ENCODE measurements around the gene PMP22. TPM values are rescaled to one million over a fixed set of nuclear protein-coding genes. Genes with fewer than 3 reads are reported as not detected.

PMP22 gene
- total RNA-seq, 2 experiments from 2014 or later, result not detected

GRCh38 chr17:15220785-15221184 is 44.3 kb downstream of the PMP22 start:
- no peak overlapping the region for H3K4me3 ChIP-seq (ENCODE audit: low read length)
- H3K9me3 ChIP-seq (ENCODE audit: control insufficient read depth in 1 of 2, insufficient read depth in 1 of 2, low read length in 2 of 2), result no peaks in the 10 kb centered on the region
- Mint-ChIP-seq H3K36me3 (ENCODE audit: low read depth) (no peaks in the 10 kb centered on the region), H3K27ac (no peak overlapping the region), H3K4me1 (ENCODE audit: low read depth) (no peaks in the 10 kb centered on the region), H3K9me3 (no peaks in the 10 kb centered on the region), H3K27me3 (peaks cover 19% of the 10 kb centered on the region), H3K4me3 (no peak overlapping the region)
- H3K36me3 ChIP-seq (ENCODE audit: insufficient read depth, low read length), result no peaks in the 10 kb centered on the region
- DNase-seq, result no peak
- H3K4me1 ChIP-seq (ENCODE audit: insufficient read depth, low read length), result no peaks in the 10 kb centered on the region
- ATAC-seq (ENCODE audit: poor library complexity), result no peak
- intact Hi-C loops (cut with DNase I, micrococcal nuclease), result no loop called here
- POLR2A ChIA-PET, result no interaction called here
- H3K27me3 ChIP-seq (ENCODE audit: control insufficient read depth in 1 of 2, insufficient read depth in 2 of 2, low read length in 2 of 2), result no peaks in the 10 kb centered on the region
- TF ChIP-seq CTCF (IDR thresholded peaks at IDR 0.05), result no peak
- CTCF ChIA-PET, result no interaction called here
- H3K27ac ChIP-seq (ENCODE audit: low read depth in 1 of 2, low read length in 2 of 2), result no peak overlapping the region

- ATAC-seq (ENCODE audit: poor library complexity) (no peak), DNase-seq (no peak)
- Histone ChIP-seq H3K27ac (ENCODE audit: low read depth in 1 of 2, low read length in 2 of 2) (no peak overlapping the region), H3K4me1 (ENCODE audit: insufficient read depth, low read length) (no peaks in the 10 kb centered on the region), H3K27me3 (ENCODE audit: control insufficient read depth in 1 of 2, insufficient read depth in 2 of 2, low read length in 2 of 2) (no peaks in the 10 kb centered on the region), H3K9me3 (ENCODE audit: control insufficient read depth in 1 of 2, insufficient read depth in 1 of 2, low read length in 2 of 2) (no peaks in the 10 kb centered on the region), H3K4me3 (ENCODE audit: low read length) (no peak overlapping the region), H3K36me3 (ENCODE audit: insufficient read depth, low read length) (no peaks in the 10 kb centered on the region)
- peaks cover 25% of the 10 kb centered on the region for H3K27me3 Mint-ChIP-seq
- H3K36me3 Mint-ChIP-seq (ENCODE audit: low read depth), result no peaks in the 10 kb centered on the region
- POLR2A ChIA-PET, result no interaction called here
- CTCF ChIA-PET, result no interaction called here
- H3K4me1 Mint-ChIP-seq (ENCODE audit: low read depth), result no peaks in the 10 kb centered on the region
- intact Hi-C loops (cut with DNase I, micrococcal nuclease), result loop anchor here in 1 of 2 experiments (10.0 kb wide), 1 partner anchor 58 kb away; no protein-coding TSS in a partner anchor
- H3K4me3 Mint-ChIP-seq, result no peak overlapping the region
- H3K9me3 Mint-ChIP-seq, result no peaks in the 10 kb centered on the region
- TF ChIP-seq CTCF (IDR thresholded peaks at IDR 0.05), result no peak
- H3K27ac Mint-ChIP-seq, result no peak overlapping the region
Observed at GRCh38 chr17:15216481-15216880, 48.6 kb downstream of the PMP22 start.

GRCh38 chr17:15213381-15214087 is 51.6 kb downstream of the PMP22 start:
- Mint-ChIP-seq H3K4me3 (no peak overlapping the region), H3K36me3 (ENCODE audit: low read depth) (no peaks in the 10 kb centered on the region), H3K9me3 (no peaks in the 10 kb centered on the region), H3K27ac (no peak overlapping the region), H3K27me3 (peaks cover 25% of the 10 kb centered on the region), H3K4me1 (ENCODE audit: low read depth) (no peaks in the 10 kb centered on the region)
- ATAC-seq (ENCODE audit: poor library complexity), result no peak
- ChIA-PET POLR2A (no interaction called here), CTCF (no interaction called here)
- Histone ChIP-seq H3K36me3 (ENCODE audit: insufficient read depth, low read length) (no peaks in the 10 kb centered on the region), H3K27ac (ENCODE audit: low read depth in 1 of 2, low read length in 2 of 2) (no peak overlapping the region), H3K4me3 (ENCODE audit: low read length) (no peak overlapping the region), H3K4me1 (ENCODE audit: insufficient read depth, low read length) (no peaks in the 10 kb centered on the region), H3K27me3 (ENCODE audit: control insufficient read depth in 1 of 2, insufficient read depth in 2 of 2, low read length in 2 of 2) (no peaks in the 10 kb centered on the region), H3K9me3 (ENCODE audit: control insufficient read depth in 1 of 2, insufficient read depth in 1 of 2, low read length in 2 of 2) (no peaks in the 10 kb centered on the region)
- TF ChIP-seq CTCF (IDR thresholded peaks at IDR 0.05), result no peak
- no peak for DNase-seq
- intact Hi-C loops (cut with DNase I, micrococcal nuclease), result loop anchor here in 1 of 2 experiments (10.0 kb wide), 1 partner anchor 61 kb away; no protein-coding TSS in a partner anchor

Measured in CD4-positive, alpha-beta T cell (primary cell).